ENCODE results near the gene CHTF18.

- TF ChIP-seq CTCF (IDR thresholded peaks at IDR 0.05), result no peak
- no peak for TF ChIP-seq POLR2A (IDR thresholded peaks at IDR 0.05; ENCODE audit: low read depth)
- TF ChIP-seq POLR2AphosphoS5 (IDR thresholded peaks at IDR 0.05), result no peak
These were observed 10.0 kb upstream of the CHTF18 start for GRCh38 chr16:778447-778846.
